Measurements from ENCODE around the gene HMGCL.

DNA sequence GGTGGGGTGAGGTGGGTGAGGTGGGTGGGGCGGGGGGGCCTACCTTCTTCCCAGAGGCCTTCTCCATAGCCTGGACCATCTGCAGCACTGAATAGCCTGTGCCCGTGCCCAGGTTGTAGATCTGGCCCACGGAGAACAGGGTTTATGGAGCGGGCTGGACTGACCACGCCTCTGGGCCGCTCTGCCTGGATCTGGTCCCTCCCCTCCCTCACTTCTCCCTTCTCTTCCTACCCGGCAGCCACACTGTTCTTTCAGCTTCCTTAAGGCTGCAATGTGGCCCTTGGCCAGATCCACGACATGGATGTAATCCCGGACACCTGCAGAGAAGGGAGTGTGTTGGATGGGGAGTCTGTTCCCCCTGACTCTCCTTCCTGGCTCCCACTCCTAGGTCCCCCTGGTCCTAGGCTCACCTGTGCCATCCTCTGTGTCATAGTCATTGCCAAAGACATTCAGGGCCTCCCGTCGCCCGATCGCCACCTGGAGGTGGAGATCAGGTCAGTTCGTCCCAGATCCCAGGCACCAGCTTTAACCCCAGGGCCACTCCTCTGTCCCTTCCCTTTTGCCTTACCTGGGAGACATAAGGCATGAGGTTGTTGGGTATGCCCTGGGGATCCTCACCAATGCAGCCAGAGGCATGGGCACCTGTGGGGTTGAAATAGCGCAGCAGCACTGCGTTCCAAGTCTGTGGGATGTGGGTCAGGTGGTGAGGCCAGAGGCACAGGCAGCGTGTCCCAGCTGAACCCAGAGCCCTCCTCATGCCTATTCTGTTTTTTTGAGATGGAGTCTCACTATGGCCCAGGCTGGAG, 28.6 kb downstream of the HMGCL start:
- TF ChIP-seq, protein P1, sequence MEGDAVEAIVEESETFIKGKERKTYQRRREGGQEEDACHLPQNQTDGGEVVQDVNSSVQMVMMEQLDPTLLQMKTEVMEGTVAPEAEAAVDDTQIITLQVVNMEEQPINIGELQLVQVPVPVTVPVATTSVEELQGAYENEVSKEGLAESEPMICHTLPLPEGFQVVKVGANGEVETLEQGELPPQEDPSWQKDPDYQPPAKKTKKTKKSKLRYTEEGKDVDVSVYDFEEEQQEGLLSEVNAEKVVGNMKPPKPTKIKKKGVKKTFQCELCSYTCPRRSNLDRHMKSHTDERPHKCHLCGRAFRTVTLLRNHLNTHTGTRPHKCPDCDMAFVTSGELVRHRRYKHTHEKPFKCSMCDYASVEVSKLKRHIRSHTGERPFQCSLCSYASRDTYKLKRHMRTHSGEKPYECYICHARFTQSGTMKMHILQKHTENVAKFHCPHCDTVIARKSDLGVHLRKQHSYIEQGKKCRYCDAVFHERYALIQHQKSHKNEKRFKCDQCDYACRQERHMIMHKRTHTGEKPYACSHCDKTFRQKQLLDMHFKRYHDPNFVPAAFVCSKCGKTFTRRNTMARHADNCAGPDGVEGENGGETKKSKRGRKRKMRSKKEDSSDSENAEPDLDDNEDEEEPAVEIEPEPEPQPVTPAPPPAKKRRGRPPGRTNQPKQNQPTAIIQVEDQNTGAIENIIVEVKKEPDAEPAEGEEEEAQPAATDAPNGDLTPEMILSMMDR (IDR thresholded peaks at IDR 0.05): no peak
- no peak for TF ChIP-seq POLR2A (IDR thresholded peaks at IDR 0.05)
